Peyer's patch (tissue), 4 donors: ENCODE results near the gene TFAM.

ENCODE experiments used
- POLR2A ChIP-seq, 2 donors: fragments of 450-650 bp; IDR thresholded peaks; one replicate each; pipeline ENCODE4 v1.5.1; 2017; ENCODE audit warnings: antibody characterized with exemption in 2 of 2, mild to moderate bottlenecking in 2 of 2, moderate library complexity in 2 of 2
- TF ChIP-seq, protein P1 (sequence below), 6 experiments: fragments of 450-650 bp in 4 of 6; fragments of 200-600 bp in 2 of 6; sonication (generic) in 1 of 6; IDR thresholded peaks; one replicate each; pipeline ENCODE4 v1.5.1; 2017 to 2019; ENCODE audit warnings: antibody characterized with exemption in 6 of 6, mild to moderate bottlenecking in 3 of 6, moderate library complexity in 1 of 6

DNA sequence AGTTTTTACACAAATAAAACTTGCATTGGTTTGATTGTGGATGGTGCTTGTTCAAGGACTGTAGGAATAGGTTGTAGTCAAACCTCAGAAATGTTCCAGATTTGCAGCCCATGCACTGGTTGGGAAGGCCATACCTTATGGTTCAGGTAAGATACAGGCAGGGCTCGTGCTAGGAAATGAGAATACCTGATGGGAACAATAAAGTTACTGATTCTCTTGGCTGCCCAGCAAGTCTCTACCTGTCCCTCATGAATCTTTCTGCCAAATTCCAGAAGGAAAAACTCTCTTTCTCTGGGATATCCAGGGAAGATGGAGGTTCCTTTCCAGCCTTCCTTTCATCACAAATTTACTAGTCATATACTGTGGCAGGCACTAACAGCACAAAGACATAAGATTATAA lies 53.8 kb downstream of the TFAM start:
- TF ChIP-seq, protein P1, sequence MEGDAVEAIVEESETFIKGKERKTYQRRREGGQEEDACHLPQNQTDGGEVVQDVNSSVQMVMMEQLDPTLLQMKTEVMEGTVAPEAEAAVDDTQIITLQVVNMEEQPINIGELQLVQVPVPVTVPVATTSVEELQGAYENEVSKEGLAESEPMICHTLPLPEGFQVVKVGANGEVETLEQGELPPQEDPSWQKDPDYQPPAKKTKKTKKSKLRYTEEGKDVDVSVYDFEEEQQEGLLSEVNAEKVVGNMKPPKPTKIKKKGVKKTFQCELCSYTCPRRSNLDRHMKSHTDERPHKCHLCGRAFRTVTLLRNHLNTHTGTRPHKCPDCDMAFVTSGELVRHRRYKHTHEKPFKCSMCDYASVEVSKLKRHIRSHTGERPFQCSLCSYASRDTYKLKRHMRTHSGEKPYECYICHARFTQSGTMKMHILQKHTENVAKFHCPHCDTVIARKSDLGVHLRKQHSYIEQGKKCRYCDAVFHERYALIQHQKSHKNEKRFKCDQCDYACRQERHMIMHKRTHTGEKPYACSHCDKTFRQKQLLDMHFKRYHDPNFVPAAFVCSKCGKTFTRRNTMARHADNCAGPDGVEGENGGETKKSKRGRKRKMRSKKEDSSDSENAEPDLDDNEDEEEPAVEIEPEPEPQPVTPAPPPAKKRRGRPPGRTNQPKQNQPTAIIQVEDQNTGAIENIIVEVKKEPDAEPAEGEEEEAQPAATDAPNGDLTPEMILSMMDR (IDR thresholded peaks at IDR 0.05) = no peak
- no peak for TF ChIP-seq POLR2A (IDR thresholded peaks at IDR 0.05)
